ENCODE measurements around the gene CUL9.

DNA sequence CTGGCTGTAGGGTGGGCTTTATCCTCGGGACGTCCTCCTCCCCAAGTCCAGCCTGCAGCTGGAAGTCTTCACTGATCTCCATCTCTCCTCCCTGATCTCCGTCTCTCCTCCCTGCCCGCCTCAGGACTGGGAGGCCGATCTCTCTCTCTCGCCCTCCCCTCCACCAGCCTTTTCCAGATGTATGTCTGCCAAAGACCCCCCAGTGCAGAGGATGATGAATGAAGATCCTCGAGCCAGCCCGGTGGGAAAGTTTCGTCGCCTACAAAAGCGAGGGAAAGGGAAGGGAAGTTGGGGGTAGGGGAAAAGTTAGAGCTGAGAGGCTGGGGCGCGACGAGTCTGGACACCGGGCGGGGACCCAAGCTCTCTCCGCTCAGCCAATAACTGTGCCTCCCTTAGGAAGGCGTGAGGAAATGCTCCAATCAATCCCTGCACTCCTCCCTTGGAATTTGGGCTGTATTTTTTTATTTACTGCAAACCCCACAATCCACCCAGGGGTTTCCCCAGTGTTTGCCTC lies 11.5 kb upstream of the CUL9 start:
- TF ChIP-seq, protein P1, sequence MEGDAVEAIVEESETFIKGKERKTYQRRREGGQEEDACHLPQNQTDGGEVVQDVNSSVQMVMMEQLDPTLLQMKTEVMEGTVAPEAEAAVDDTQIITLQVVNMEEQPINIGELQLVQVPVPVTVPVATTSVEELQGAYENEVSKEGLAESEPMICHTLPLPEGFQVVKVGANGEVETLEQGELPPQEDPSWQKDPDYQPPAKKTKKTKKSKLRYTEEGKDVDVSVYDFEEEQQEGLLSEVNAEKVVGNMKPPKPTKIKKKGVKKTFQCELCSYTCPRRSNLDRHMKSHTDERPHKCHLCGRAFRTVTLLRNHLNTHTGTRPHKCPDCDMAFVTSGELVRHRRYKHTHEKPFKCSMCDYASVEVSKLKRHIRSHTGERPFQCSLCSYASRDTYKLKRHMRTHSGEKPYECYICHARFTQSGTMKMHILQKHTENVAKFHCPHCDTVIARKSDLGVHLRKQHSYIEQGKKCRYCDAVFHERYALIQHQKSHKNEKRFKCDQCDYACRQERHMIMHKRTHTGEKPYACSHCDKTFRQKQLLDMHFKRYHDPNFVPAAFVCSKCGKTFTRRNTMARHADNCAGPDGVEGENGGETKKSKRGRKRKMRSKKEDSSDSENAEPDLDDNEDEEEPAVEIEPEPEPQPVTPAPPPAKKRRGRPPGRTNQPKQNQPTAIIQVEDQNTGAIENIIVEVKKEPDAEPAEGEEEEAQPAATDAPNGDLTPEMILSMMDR (conservative IDR thresholded peaks at IDR 0.05; ENCODE audit: low read length), result no peak
- no peak for TF ChIP-seq EZH2phosphoT487 (IDR thresholded peaks at IDR 0.05; ENCODE audit: borderline replicate concordance, low read depth, low read length)
